Loucy (cell line): Measurements from ENCODE around the gene KCNMA1.

Experiments
- H2AFZ ChIP-seq: fragments of 200-600 bp; sonication (generic); 2 replicates; pipeline ENCODE4 v1.6.0; 2016; ENCODE audit warnings: antibody characterized with exemption, mild to moderate bottlenecking, low read length, moderate library complexity
- H3F3A ChIP-seq: fragments of 200-600 bp; 2 replicates; pipeline ENCODE4 v1.6.0; 2016; ENCODE audit warnings: antibody characterized with exemption, low read depth, mild to moderate bottlenecking
- H3K27me3 ChIP-seq: fragments of 200-600 bp; sonication (generic); 2 replicates; pipeline ENCODE4 v1.6.1; 2014; ENCODE audit warnings: low read length, mild to moderate bottlenecking; ENCODE audit not compliant: insufficient read depth, poor library complexity, severe bottlenecking
- H3K36me3 ChIP-seq: fragments of 200-600 bp; sonication (generic); 2 replicates; pipeline ENCODE4 v1.6.1; 2016; ENCODE audit warnings: low read length; ENCODE audit not compliant: insufficient read depth
- H3K4me1 ChIP-seq: fragments of 200-600 bp; sonication (generic); 2 replicates; pipeline ENCODE4 v1.5.1; 2014; ENCODE audit warnings: low read length, mild to moderate bottlenecking; ENCODE audit not compliant: insufficient read depth, poor library complexity, severe bottlenecking
- H3K4me2 ChIP-seq: fragments of 200-600 bp; sonication (generic); 2 replicates; pipeline ENCODE4 v1.6.0; 2014; ENCODE audit warnings: antibody characterized with exemption, low read length, low read depth, mild to moderate bottlenecking; ENCODE audit not compliant: poor library complexity, severe bottlenecking
- H3K4me3 ChIP-seq: fragments of 200-600 bp; sonication (generic); 2 replicates; pipeline ENCODE4 v1.5.1; 2014; ENCODE audit warnings: low read length, mild to moderate bottlenecking, mixed read lengths; ENCODE audit not compliant: poor library complexity, severe bottlenecking
- H3K79me2 ChIP-seq: fragments of 200-600 bp; sonication (generic); 2 replicates; pipeline ENCODE4 v1.6.1; 2014; ENCODE audit warnings: low read length; ENCODE audit not compliant: insufficient read depth
- H3K9ac ChIP-seq: fragments of 200-600 bp; sonication (generic); 2 replicates; pipeline ENCODE4 v1.6.0; 2014; ENCODE audit warnings: mild to moderate bottlenecking, low read depth, low read length, moderate library complexity; ENCODE audit not compliant: poor library complexity, severe bottlenecking
- H3K9me2 ChIP-seq: fragments of 200-600 bp; sonication (generic); replicated peaks from 2 replicates; pipeline ENCODE4 v1.6.1; 2016; ENCODE audit warnings: low read depth, low read length, mixed read lengths
- H3K9me3 ChIP-seq: fragments of 200-600 bp; sonication (generic); 2 replicates; pipeline ENCODE4 v1.6.1; 2014; ENCODE audit warnings: mild to moderate bottlenecking, antibody characterized with exemption, low read length, low read depth; ENCODE audit not compliant: insufficient read depth
- H4K20me1 ChIP-seq: fragments of 200-600 bp; sonication (generic); 2 replicates; pipeline ENCODE4 v1.6.0; 2014; ENCODE audit warnings: antibody characterized with exemption, low read length, mild to moderate bottlenecking; ENCODE audit not compliant: insufficient read depth, poor library complexity, severe bottlenecking
- EZH2phosphoT487 ChIP-seq: fragments of 200-600 bp; IDR thresholded peaks from 2 replicates; pipeline ENCODE4 v1.6.1; 2018; ENCODE audit warnings: antibody characterized with exemption, mild to moderate bottlenecking, moderate library complexity, borderline replicate concordance
- TF ChIP-seq, protein P1 (sequence below): fragments of 200-600 bp; sonication (generic); conservative IDR thresholded peaks from 2 replicates; pipeline ENCODE4 v1.5.1; 2014; ENCODE audit warnings: mild to moderate bottlenecking, antibody characterized with exemption, low read length

Gene KCNMA1

GRCh38 chr10:77285529-77286182 is 352.0 kb downstream of the KCNMA1 start:
- Histone ChIP-seq H4K20me1 (no peaks in the 10 kb centered on the region), H3K27me3 (peaks cover 15% of the 10 kb centered on the region), H2AFZ (no peak overlapping the region), H3K4me2 (no peak overlapping the region), H3K4me3 (no peak overlapping the region), H3K79me2 (no peaks in the 10 kb centered on the region), H3K36me3 (no peaks in the 10 kb centered on the region), H3K9ac (no peak overlapping the region), H3K4me1 (peaks cover 24% of the 10 kb centered on the region), H3F3A (no peaks in the 10 kb centered on the region), H3K9me2 (no peaks in the 10 kb centered on the region), H3K9me3 (no peaks in the 10 kb centered on the region)
- TF ChIP-seq EZH2phosphoT487, result no peak
- TF ChIP-seq, protein P1, sequence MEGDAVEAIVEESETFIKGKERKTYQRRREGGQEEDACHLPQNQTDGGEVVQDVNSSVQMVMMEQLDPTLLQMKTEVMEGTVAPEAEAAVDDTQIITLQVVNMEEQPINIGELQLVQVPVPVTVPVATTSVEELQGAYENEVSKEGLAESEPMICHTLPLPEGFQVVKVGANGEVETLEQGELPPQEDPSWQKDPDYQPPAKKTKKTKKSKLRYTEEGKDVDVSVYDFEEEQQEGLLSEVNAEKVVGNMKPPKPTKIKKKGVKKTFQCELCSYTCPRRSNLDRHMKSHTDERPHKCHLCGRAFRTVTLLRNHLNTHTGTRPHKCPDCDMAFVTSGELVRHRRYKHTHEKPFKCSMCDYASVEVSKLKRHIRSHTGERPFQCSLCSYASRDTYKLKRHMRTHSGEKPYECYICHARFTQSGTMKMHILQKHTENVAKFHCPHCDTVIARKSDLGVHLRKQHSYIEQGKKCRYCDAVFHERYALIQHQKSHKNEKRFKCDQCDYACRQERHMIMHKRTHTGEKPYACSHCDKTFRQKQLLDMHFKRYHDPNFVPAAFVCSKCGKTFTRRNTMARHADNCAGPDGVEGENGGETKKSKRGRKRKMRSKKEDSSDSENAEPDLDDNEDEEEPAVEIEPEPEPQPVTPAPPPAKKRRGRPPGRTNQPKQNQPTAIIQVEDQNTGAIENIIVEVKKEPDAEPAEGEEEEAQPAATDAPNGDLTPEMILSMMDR, result no peak

DNA sequence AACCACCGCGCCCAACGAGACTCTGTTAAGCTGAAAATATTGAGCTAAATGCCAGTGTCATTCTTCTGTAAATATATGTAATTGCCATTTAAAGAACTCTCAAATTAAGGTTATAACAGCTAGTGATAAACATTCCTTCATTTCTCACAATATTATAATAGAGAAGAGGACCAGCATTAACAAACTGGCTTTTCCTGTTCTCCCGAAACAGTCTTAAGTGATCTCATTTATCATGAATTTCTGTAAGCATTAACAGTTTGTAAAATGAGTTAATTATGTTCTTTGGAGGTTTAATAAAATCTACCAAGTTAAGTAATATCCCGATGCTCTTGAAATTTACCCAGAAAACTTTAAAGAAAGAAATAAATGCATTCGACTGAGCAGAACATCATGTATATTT is 352.8 kb downstream of the KCNMA1 start:
- H3K4me2 ChIP-seq, result no peak overlapping the region
- H4K20me1 ChIP-seq, result no peaks in the 10 kb centered on the region
- H3F3A ChIP-seq, result no peaks in the 10 kb centered on the region
- H3K9ac ChIP-seq, result no peak overlapping the region
- peaks cover 15% of the 10 kb centered on the region for H3K27me3 ChIP-seq
- H3K36me3 ChIP-seq, result no peaks in the 10 kb centered on the region
- no peak overlapping the region for H2AFZ ChIP-seq
- H3K9me3 ChIP-seq, result no peaks in the 10 kb centered on the region
- no peaks in the 10 kb centered on the region for H3K79me2 ChIP-seq
- TF ChIP-seq, protein P1, result no peak
- no peak for TF ChIP-seq EZH2phosphoT487
- H3K4me3 ChIP-seq, result no peak overlapping the region
- peaks cover 18% of the 10 kb centered on the region for H3K4me1 ChIP-seq
- no peaks in the 10 kb centered on the region for H3K9me2 ChIP-seq

DNA sequence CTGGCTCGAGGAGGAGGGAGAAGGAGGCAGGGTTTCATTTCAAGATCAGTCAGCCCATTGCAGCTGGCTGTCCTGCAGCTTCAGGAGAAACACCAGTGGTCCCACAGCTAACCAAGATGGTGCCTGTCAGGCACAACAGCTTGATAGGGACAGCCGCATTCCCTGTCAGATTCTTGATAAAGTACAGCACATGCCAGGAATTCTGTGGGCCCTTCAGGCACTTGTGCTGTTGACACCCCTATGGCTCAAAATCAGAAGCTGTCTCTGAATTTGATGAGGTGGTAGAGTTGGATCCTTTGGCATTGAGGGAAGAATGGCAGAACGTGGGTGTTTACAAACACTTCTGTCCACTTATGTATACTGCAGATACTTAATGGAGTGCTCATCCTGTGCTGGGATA is 354.3 kb downstream of the KCNMA1 start:
- H3K4me1 ChIP-seq, result peaks cover 18% of the 10 kb centered on the region
- no peaks in the 10 kb centered on the region for H3K36me3 ChIP-seq
- H3K9me3 ChIP-seq, result no peaks in the 10 kb centered on the region
- H4K20me1 ChIP-seq, result no peaks in the 10 kb centered on the region
- no peak overlapping the region for H3K9ac ChIP-seq
- no peaks in the 10 kb centered on the region for H3F3A ChIP-seq
- H3K4me3 ChIP-seq, result no peak overlapping the region
- H3K27me3 ChIP-seq, result peaks cover 15% of the 10 kb centered on the region
- no peaks in the 10 kb centered on the region for H3K79me2 ChIP-seq
- H2AFZ ChIP-seq, result no peak overlapping the region
- TF ChIP-seq, protein P1, result no peak
- TF ChIP-seq EZH2phosphoT487, result no peak
- H3K4me2 ChIP-seq, result no peak overlapping the region
- no peaks in the 10 kb centered on the region for H3K9me2 ChIP-seq
